Type B pancreatic cell (in vitro differentiated cells): ENCODE data around the gene MRPL57. TPM values are rescaled to one million over a fixed set of nuclear protein-coding genes. Genes with fewer than 3 reads are reported as not detected.
"Not testable (repeated sequence)": the region's sequence is repeated elsewhere in the genome, so short reads cannot be mapped to it uniquely, and the experiment has no call there.

ENCODE experiments used
- DNase-seq: peaks from one replicate; pipeline ENCODE4 v3.0.0; 2021; ENCODE audit warnings: mixed read lengths; ENCODE audit not compliant: unreplicated experiment; ENCODE audit errors: extremely low spot score
- H3K27ac Mint-ChIP-seq: 2 replicates; pipeline ENCODE4 v1.8.0; 2021; ENCODE audit warnings: mild to moderate bottlenecking, mixed read lengths
- H3K27me3 Mint-ChIP-seq: 2 replicates; pipeline ENCODE4 v1.8.0; 2021; ENCODE audit warnings: mixed read lengths
- H3K36me3 Mint-ChIP-seq: 2 replicates; pipeline ENCODE4 v1.8.0; 2021; ENCODE audit warnings: mixed read lengths
- H3K4me1 Mint-ChIP-seq: one replicate; pipeline ENCODE4 v1.8.0; 2021; ENCODE audit warnings: mixed read lengths; ENCODE audit not compliant: unreplicated experiment
- H3K4me3 Mint-ChIP-seq: 2 replicates; pipeline ENCODE4 v1.8.0; 2021; ENCODE audit warnings: mild to moderate bottlenecking, mixed read lengths
- H3K9me3 Mint-ChIP-seq: 2 replicates; pipeline ENCODE4 v1.8.0; 2021; ENCODE audit warnings: mixed read lengths
- total RNA-seq: library from RNA; stranded (reverse); gene quantifications from 2 replicates; pipeline ENCODE4 v1.2.1, GENCODE V29; 2021; ENCODE audit warnings: low replicate concordance
- TF ChIP-seq, protein P1 (sequence below): fragments of 200-600 bp; sonication (generic); conservative IDR thresholded peaks from 2 replicates; pipeline ENCODE4 v1.5.0; 2021; ENCODE audit warnings: antibody characterized with exemption, mild to moderate bottlenecking

Gene MRPL57
- total RNA-seq, 1 donor from 2014 or later, result 22.0 TPM

DNA sequence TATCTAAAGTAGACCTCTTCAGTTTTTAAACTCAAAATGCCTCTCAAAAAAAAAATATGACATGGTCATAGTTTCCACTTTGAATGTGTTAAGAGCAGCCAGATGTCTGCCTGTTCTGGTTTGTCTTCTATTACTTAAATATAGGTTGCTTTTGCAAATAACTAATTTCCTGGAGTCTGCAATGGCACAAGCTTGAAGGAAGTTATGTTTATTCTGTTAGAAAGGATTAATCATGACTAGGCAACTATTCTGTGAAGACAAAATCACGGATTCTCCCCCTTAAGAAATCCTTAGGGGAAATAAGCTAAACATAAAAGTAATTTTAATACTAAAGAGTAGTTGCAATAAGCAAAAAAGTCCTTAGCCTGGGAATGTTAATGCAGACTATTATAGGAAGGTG, 26.4 kb upstream of the MRPL57 start:
- H3K36me3 Mint-ChIP-seq, result peaks cover 9% of the 10 kb centered on the region
- TF ChIP-seq, protein P1, sequence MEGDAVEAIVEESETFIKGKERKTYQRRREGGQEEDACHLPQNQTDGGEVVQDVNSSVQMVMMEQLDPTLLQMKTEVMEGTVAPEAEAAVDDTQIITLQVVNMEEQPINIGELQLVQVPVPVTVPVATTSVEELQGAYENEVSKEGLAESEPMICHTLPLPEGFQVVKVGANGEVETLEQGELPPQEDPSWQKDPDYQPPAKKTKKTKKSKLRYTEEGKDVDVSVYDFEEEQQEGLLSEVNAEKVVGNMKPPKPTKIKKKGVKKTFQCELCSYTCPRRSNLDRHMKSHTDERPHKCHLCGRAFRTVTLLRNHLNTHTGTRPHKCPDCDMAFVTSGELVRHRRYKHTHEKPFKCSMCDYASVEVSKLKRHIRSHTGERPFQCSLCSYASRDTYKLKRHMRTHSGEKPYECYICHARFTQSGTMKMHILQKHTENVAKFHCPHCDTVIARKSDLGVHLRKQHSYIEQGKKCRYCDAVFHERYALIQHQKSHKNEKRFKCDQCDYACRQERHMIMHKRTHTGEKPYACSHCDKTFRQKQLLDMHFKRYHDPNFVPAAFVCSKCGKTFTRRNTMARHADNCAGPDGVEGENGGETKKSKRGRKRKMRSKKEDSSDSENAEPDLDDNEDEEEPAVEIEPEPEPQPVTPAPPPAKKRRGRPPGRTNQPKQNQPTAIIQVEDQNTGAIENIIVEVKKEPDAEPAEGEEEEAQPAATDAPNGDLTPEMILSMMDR, result no peak
- no peak for DNase-seq
- H3K27me3 Mint-ChIP-seq, result no peaks in the 10 kb centered on the region
- no peak overlapping the region for H3K27ac Mint-ChIP-seq
- no peaks in the 10 kb centered on the region for H3K4me1 Mint-ChIP-seq
- no peaks in the 10 kb centered on the region for H3K9me3 Mint-ChIP-seq
- no peak overlapping the region for H3K4me3 Mint-ChIP-seq

DNA sequence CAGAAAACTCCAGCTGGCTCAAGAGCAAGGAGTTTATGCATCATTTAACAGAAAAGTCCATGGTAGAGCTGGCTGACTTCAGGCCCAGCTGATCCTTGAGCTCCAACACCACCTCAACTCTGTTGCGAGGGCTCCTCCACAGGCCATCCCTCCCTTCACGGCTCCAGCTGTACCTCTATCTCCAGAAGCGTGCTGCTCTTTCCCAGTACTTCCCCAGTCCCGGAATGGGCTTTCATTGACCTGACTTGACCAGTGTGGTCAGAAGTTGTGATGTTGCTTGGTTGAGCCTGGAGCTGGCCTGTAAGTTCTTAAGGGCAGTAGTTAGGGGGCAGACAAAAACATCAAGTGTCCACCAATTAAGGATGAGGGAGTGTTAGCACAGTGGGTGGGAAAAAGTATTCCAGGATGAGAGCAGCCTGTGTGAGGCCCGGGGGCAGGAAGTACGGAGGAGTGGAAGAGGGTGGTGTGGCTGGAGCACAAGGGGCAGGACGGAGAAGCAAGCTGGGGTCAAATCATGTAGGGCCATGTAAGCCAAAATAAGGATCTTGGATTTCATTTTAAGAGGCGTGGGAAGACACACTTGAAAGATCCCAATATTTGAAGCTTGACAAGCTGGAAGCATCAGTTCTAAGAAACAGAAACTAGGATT, 24.1 kb upstream of the MRPL57 start:
- Mint-ChIP-seq H3K4me1 (no peaks in the 10 kb centered on the region), H3K27ac (no peak overlapping the region), H3K36me3 (peaks cover 7% of the 10 kb centered on the region), H3K9me3 (no peaks in the 10 kb centered on the region), H3K27me3 (no peaks in the 10 kb centered on the region), H3K4me3 (no peak overlapping the region)
- no peak for DNase-seq
- TF ChIP-seq, protein P1, result no peak

DNA sequence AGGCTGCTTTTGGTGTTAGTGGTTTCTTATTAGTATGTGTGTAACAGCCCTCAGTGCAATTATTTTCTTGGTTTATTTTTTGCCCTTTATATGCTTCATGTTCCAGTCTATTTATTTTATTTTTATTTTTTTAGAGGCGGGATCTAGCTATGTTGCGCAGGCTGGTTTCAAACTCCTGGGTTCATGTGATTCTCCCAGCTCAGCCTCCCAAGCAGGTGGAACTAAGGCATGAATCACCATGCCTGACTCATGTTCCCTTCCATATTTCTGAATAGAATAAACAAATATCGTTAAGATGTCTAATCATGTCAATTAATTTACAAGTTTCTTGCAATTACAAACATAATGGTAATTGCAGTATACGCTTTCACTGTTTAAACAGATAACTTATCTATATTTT, 11.8 kb upstream of the MRPL57 start:
- peaks cover 3% of the 10 kb centered on the region for H3K36me3 Mint-ChIP-seq
- DNase-seq, result no peak
- no peaks in the 10 kb centered on the region for H3K9me3 Mint-ChIP-seq
- no peaks in the 10 kb centered on the region for H3K4me1 Mint-ChIP-seq
- TF ChIP-seq, protein P1, result no peak
- no peak overlapping the region for H3K27ac Mint-ChIP-seq
- no peaks in the 10 kb centered on the region for H3K27me3 Mint-ChIP-seq
- H3K4me3 Mint-ChIP-seq, result no peak overlapping the region

DNA sequence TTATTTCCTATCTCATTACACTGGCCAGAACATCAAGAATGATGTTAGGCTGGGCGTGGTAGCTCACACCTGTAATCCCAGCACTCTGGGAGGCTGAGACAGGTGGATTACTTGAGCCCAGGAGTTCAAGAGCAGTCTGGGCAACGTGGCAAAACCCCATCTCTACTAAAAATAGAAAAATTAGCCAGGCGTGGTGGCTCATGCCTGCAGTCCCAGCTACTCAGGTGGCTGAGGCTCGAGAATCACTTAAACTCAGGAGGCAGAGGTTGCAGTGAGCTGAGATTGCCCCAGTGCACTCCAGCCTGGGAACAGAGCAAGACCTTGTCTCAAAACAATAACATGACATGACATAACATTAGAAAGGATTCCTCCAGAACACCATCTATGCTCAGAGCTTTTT, 10.9 kb upstream of the MRPL57 start:
- not testable (repeated sequence) for H3K36me3 Mint-ChIP-seq, H3K4me3 Mint-ChIP-seq, H3K4me1 Mint-ChIP-seq, DNase-seq, H3K27me3 Mint-ChIP-seq, H3K9me3 Mint-ChIP-seq, H3K27ac Mint-ChIP-seq

DNA sequence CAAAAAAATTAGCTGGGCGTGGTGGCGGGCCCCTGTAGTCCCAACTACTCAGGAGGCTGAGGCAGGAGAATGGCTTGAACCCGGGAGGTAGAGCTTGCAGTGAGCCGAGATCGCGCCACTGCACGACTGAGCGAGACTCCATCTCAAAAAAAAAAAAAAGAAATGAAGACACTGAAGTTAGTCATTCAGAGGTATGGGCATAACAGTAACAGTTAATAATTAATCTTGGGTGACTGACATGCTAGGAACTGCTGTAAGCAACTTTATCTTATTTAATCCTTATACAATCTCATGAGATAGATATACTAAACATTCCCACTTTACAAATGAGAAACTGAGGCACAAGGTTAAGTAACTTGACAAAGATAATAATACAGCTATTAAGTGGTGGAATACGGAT, 5.0 kb upstream of the MRPL57 start:
- no peaks in the 10 kb centered on the region for H3K9me3 Mint-ChIP-seq
- TF ChIP-seq, protein P1, result no peak

DNA sequence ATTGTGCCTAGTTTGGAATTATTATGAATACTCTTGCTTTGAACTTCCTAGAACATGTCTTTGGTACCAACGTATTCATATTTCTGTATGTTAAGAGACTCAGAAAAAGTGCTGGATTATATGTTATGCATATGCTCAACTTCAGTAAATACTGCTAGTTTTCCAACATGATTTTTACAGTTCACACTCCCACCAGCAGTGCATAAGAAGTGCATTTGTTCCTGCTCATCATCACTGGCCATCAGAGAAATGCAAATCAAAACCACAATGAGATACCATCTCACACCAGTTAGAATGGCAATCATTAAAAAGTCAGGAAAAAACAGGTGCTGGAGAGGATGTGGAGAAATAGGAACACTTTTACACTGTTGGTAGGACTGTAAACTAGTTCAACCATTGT, 2.7 kb upstream of the MRPL57 start:
- not testable (repeated sequence) for H3K27ac Mint-ChIP-seq, H3K27me3 Mint-ChIP-seq, H3K36me3 Mint-ChIP-seq, H3K4me1 Mint-ChIP-seq, DNase-seq, H3K4me3 Mint-ChIP-seq, H3K9me3 Mint-ChIP-seq

More for the DNA sequence above, 5.0 kb upstream of the MRPL57 start:
- no peaks in the 10 kb centered on the region for H3K27me3 Mint-ChIP-seq
- H3K4me1 Mint-ChIP-seq, result no peaks in the 10 kb centered on the region
- no peak overlapping the region for H3K27ac Mint-ChIP-seq
- H3K4me3 Mint-ChIP-seq, result no peak overlapping the region
- DNase-seq, result no peak
- H3K36me3 Mint-ChIP-seq, result peaks cover 4% of the 10 kb centered on the region
